Cardiac septum (tissue), 1 donor: ENCODE measurements around the gene GP9. TPM values are rescaled to one million over a fixed set of nuclear protein-coding genes. Genes with fewer than 3 reads are reported as not detected.

ENCODE experiments used
- DNase-seq: peaks from one replicate; pipeline ENCODE4 v3.0.0-alpha.2; 2020; ENCODE audit warnings: low spot score
- intact Hi-C: fragments of 100-400 bp; cut with DNase I; formaldehyde crosslinking; loops from one replicate; pipeline ENCODE4 v1.14.0; 2022
- long read RNA-seq: library from polyadenylated mRNA; unstranded; transcript quantifications from one replicate; pipeline ENCODE4 v2.0.0, GENCODE V29; 2021
- total RNA-seq: library from RNA; stranded (reverse); fragmentation: NEBNext Ultra II Directional; extraction: Animal tissue kit (Norgen Biotek cat#: 25700); gene quantifications from one replicate; pipeline ENCODE4 v1.2.1, GENCODE V29; 2021
- donor health status: DM: no; HTN: no; CAD: no.

GP9 gene
- total RNA-seq = 0.27 TPM
- long read RNA-seq = 0 reads

- intact Hi-C loops = no loop called here
- no peak for DNase-seq
Measured at GRCh38 chr3:129060276-129061022, at the start of gene GP9. TSS of gene GP9 (plus strand) at chr3:129060779. CDS start at chr3:129061740, 961 bp downstream.

GRCh38 chr3:129013491-129013891 is 47.1 kb upstream of the GP9 start:
- intact Hi-C loops = no loop called here

GRCh38 chr3:129014148-129014547 is 46.4 kb upstream of the GP9 start:
- no peak for DNase-seq

More at GRCh38 chr3:129013491-129013891, 47.1 kb upstream of the GP9 start:
- DNase-seq = no peak

GRCh38 chr3:129014793-129015345 is 45.7 kb upstream of the GP9 start:
- DNase-seq = no peak
- intact Hi-C loops = no loop called here

More at GRCh38 chr3:129014148-129014547, 46.4 kb upstream of the GP9 start:
- intact Hi-C loops = no loop called here

GRCh38 chr3:129015388-129016105 is 45.0 kb upstream of the GP9 start:
- DNase-seq = no peak
- intact Hi-C loops = no loop called here

- intact Hi-C loops = no loop called here
- no peak for DNase-seq
Measured at GRCh38 chr3:129016356-129016719, 44.2 kb upstream of the GP9 start.

GRCh38 chr3:129016720-129017483 is 43.7 kb upstream of the GP9 start:
- DNase-seq = no peak
- intact Hi-C loops = no loop called here

- intact Hi-C loops = no loop called here
- no peak for DNase-seq
Measured at GRCh38 chr3:129017484-129017899, 43.1 kb upstream of the GP9 start.

- intact Hi-C loops = no loop called here
- DNase-seq = no peak
Measured at GRCh38 chr3:129018271-129018670, 42.3 kb upstream of the GP9 start.

GRCh38 chr3:129018751-129019150 is 41.8 kb upstream of the GP9 start:
- intact Hi-C loops = no loop called here
- peak; percentile 46 for DNase-seq

GRCh38 chr3:129019266-129019665 is 41.3 kb upstream of the GP9 start:
- intact Hi-C loops = no loop called here
- peak; percentile 7 for DNase-seq

- intact Hi-C loops = no loop called here
Measured at GRCh38 chr3:129020691-129021090, 39.9 kb upstream of the GP9 start.

GRCh38 chr3:129021140-129021551 is 39.4 kb upstream of the GP9 start:
- intact Hi-C loops = no loop called here

More at GRCh38 chr3:129020691-129021090, 39.9 kb upstream of the GP9 start:
- peak; percentile 39 for DNase-seq

GRCh38 chr3:129022114-129023007 is 38.2 kb upstream of the GP9 start:
- peak; percentile 83 for DNase-seq
- intact Hi-C loops = no loop called here

More at GRCh38 chr3:129021140-129021551, 39.4 kb upstream of the GP9 start:
- DNase-seq = peak; percentile 35

- DNase-seq = no peak
- intact Hi-C loops = no loop called here
Measured at GRCh38 chr3:129023008-129023358, 37.6 kb upstream of the GP9 start.

GRCh38 chr3:129023909-129024308 is 36.7 kb upstream of the GP9 start:
- intact Hi-C loops = no loop called here
- no peak for DNase-seq

GRCh38 chr3:129025108-129025507 is 35.5 kb upstream of the GP9 start:
- intact Hi-C loops = no loop called here
- DNase-seq = no peak

GRCh38 chr3:129025691-129026435 is 34.7 kb upstream of the GP9 start:
- intact Hi-C loops = loop anchor here (2.0 kb wide), 1 partner anchor 27 kb away; no protein-coding TSS in a partner anchor
- DNase-seq = no peak
